Activated CD8-positive, alpha-beta memory T cell treated with anti-CD3 and anti-CD28 coated beads for 4 hours (primary cell): Measurements from ENCODE around the gene P2RY6.

Experiments used
- DNase-seq, 2 donors: peaks; one replicate each; pipeline ENCODE4 v3.0.0-alpha.2; 2020; ENCODE audit warnings: low read depth in 2 of 2

Gene P2RY6

DNA sequence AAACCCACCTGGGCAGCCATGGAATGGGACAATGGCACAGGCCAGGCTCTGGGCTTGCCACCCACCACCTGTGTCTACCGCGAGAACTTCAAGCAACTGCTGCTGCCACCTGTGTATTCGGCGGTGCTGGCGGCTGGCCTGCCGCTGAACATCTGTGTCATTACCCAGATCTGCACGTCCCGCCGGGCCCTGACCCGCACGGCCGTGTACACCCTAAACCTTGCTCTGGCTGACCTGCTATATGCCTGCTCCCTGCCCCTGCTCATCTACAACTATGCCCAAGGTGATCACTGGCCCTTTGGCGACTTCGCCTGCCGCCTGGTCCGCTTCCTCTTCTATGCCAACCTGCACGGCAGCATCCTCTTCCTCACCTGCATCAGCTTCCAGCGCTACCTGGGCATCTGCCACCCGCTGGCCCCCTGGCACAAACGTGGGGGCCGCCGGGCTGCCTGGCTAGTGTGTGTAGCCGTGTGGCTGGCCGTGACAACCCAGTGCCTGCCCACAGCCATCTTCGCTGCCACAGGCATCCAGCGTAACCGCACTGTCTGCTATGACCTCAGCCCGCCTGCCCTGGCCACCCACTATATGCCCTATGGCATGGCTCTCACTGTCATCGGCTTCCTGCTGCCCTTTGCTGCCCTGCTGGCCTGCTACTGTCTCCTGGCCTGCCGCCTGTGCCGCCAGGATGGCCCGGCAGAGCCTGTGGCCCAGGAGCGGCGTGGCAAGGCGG lies 24.5 kb downstream of the P2RY6 start:
- DNase-seq = no peak

DNA sequence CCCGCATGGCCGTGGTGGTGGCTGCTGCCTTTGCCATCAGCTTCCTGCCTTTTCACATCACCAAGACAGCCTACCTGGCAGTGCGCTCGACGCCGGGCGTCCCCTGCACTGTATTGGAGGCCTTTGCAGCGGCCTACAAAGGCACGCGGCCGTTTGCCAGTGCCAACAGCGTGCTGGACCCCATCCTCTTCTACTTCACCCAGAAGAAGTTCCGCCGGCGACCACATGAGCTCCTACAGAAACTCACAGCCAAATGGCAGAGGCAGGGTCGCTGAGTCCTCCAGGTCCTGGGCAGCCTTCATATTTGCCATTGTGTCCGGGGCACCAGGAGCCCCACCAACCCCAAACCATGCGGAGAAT lies 25.1 kb downstream of the P2RY6 start:
- DNase-seq = no peak

DNA sequence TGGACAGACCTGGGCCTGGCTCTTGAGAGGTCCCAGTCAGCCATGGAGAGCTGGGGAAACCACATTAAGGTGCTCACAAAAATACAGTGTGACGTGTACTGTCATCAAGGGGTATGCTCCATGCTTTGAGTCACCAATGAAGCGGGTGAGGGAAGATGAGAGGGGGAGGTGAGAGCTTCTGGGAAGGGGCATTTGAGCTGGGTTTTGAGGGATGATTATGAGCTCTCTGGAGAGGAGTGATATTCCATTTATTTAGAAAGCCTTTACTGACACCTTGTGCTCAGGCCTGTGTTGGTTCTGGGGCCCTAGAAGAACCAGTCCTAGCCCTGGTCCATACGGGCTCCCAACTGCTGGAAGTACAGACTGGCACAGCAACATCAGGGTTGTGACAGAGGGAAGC lies 25.6 kb downstream of the P2RY6 start:
- DNase-seq = no peak

DNA sequence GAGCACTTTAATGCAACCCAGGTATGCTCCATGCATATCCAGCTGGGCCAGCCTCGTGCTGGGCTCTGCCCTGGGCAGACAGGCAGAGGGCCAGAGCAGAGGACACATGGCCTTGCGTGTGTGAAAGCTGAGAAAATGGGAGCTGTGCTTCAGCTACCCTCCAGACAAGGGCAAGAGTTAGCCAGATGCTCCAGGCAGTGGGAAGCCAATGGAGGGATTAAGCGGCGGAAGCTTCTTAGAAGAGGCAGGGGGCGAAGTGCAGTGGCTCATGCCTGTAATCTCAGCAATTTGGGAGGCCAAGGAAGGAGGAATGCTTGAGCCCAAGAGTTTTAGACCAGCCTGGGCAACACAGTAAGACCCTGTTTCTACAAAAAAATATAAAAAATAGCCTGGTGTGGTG lies 26.1 kb downstream of the P2RY6 start:
- DNase-seq = no peak

DNA sequence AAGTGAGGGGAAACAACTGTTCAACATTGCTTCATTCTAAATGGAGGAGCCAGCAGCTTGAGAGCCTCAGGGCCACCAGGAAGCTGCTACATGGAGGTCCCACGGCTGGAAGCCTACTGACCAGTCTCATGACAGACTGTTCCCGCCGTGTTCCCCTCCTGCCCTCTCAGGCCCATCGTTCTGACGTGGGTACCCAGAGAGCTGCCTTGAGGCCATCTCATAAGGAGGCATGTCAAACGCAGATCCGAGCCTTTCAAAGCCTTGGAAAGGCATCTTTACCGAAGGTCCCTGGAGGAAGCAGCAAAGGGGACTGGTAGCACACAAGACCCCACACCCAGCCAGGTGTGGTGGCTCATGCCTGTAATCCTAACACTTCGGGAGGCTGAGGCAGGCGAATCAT lies 27.6 kb downstream of the P2RY6 start:
- DNase-seq = no peak

DNA sequence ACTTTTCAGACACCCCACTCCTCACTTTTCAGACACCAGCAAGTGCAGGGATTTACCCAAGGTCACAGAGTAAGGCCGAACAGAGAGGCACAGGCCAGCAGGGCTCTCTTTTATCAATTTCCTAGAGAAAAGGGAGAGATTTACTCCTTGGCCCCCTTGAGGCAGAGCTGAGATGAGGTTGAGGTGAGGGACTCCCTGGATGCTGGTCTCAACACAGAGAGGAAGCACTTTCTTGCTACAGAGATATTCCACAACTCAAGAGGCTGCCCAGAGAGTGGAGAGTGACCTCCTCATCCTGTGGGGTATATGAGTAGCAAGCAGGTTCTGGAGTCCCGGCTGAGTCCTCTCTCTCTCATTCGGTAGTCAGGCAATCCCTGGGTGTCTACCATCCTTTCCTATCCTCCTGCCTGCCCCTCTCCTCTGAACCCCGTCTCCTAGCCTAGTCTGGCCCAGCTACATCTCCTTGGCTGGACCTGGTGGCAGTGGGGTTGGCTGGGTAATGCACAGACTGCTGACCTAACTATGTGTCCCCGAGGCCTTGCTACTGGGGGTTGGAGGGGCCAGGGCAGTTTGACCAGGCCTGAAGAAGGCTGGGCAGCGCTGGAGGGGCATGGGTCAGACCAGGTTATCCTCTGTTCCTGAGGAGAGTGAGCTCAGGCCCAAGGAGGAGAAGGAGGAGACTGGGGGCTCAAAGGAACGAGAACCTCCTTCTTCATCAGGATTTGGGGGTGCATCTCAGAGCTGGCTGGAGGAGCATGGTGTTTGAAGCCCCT lies 34.1 kb downstream of the P2RY6 start:
- DNase-seq = no peak

DNA sequence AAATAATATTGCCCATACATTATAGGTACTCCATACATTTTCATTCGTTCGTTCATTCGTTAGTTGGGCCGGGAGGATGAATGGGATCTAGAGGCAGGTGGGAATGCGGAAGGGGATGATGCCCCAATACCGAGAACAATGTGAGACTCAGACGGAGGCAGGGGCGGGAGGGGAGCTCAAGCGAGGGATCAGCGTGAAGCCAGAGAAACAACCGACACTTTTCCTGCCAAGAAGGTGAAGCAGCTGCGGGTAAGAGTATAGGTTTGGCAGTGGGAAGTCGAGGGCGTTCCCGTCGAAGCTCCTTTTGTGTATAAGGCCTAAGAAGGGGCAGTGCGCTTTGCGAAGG lies 34.8 kb downstream of the P2RY6 start:
- DNase-seq = no peak

DNA sequence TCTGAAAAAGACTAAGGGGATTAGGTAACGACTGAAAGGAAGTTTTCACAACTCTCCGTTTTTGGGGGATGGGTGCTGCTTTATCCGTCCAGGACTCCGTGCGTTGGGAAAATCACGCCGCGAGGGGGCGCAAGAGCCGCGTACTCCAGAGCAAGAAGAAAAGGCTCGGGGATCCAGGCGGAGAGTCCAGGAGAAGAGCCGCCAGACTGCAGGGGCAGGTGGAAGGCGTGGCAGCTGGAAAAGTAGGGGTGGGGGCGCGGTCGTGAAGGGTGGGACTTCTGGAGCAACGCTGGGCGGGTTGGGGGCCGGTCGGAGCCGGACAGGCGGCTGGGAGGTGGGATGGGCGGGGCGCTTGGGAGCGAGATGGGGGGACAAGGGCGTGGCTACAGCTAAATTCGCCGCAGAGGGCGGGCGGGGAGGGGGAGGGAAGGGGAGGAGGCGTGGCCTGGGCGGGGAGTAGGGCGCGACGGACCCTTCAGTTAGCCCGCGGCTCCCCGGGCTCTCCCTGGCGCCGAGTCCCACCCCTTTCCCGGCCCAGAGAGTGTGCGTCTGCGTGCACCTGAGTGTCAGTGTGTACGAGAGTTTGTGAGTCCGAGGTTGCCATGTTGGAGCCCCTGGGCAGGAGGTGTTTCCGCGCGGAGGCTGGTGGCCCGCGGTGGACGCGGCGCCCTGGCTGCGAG lies 35.3 kb downstream of the P2RY6 start:
- DNase-seq = peak; percentile 78 to 80

DNA sequence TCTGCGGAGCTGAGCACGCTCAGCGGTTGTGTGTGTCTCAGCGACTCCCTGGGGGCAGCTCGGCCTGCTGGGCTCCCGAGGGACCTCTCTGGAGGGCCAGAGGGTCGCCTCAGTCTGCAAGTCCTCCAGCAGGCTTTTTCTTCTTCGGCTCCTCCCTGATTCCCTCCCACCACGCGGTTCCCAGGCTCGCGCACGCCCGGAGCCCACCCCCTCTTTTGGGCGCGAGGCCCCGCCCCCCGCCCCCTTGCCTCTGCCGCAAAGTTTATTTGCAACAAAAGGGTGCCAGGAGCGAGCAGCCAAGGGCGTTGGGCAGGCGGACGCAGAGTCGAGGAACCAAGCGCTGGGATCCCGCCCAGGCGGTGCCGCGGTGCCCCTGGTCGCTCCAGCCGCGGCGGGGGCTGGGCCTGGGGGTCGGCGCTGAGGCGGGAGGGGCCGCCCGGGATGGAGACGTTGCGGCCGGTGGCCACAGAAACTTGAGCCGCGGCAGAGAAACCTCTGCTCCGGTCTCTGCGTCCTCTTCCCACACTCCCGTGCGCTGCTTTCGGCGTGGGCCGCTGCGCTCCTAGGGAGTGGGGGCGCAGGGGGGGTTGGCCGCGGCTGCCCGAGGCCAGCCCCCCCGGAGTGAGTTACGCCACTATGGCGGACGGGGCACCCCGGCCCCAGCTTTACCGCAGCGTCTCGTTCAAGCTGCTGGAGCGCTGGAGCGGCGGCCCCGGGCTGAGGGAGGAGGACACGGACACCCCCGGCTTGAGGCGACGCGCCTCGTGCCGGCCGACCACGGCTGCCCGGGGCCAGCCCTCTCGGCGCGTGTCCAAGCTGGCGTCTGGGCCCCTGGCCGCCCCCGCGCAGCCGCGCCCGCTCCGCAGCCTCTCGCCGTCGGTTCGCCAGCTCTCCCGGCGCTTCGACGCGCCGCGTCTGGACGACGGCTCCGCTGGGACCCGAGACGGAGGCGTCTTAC lies 36.1 kb downstream of the P2RY6 start, which contains the start of gene ARHGEF17:
Gene ARHGEF17, plus strand, starts transcription at position 274 of the 958 bp plus-strand sequence. Its CDS starts 363 bp downstream, at position 637.
- peak; percentile 13 to 29 for DNase-seq

DNA sequence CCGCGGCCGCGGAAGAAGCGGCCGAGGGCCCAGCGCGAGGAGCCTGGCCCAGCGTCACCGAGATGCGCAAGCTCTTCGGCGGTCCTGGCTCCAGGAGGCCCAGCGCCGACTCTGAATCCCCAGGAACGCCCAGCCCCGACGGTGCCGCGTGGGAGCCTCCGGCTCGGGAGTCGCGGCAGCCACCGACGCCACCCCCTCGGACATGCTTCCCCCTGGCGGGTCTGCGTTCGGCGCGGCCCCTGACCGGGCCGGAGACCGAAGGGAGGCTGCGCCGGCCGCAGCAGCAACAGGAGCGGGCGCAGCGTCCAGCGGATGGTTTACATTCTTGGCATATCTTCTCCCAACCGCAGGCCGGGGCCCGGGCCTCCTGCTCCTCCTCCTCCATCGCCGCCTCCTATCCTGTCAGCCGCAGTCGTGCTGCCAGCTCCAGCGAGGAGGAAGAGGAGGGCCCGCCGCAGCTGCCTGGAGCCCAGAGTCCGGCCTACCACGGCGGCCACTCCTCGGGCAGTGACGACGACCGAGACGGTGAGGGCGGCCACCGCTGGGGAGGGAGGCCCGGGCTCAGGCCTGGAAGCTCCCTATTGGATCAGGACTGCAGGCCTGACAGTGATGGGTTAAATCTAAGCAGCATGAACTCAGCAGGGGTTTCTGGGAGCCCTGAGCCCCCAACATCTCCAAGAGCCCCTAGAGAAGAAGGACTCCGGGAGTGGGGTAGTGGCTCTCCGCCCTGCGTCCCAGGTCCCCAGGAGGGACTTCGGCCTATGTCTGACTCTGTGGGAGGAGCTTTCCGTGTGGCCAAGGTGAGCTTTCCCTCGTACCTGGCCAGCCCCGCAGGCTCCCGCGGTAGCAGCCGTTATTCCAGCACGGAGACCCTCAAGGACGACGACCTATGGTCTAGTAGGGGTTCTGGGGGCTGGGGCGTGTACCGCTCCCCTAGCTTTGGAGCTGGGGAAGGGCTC lies 37.1 kb downstream of the P2RY6 start:
- DNase-seq = no peak

DNA sequence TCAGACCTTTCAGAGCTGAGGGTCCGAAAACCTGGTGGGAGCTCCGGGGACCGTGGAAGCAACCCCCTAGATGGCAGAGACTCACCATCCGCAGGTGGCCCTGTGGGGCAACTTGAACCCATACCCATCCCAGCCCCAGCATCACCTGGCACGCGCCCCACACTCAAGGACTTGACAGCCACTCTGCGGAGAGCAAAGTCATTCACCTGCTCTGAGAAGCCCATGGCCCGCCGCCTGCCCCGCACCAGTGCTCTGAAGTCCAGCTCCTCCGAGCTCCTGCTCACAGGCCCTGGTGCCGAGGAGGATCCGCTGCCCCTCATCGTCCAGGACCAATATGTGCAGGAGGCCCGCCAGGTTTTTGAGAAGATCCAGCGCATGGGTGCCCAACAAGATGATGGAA lies 37.9 kb downstream of the P2RY6 start:
- DNase-seq = no peak

DNA sequence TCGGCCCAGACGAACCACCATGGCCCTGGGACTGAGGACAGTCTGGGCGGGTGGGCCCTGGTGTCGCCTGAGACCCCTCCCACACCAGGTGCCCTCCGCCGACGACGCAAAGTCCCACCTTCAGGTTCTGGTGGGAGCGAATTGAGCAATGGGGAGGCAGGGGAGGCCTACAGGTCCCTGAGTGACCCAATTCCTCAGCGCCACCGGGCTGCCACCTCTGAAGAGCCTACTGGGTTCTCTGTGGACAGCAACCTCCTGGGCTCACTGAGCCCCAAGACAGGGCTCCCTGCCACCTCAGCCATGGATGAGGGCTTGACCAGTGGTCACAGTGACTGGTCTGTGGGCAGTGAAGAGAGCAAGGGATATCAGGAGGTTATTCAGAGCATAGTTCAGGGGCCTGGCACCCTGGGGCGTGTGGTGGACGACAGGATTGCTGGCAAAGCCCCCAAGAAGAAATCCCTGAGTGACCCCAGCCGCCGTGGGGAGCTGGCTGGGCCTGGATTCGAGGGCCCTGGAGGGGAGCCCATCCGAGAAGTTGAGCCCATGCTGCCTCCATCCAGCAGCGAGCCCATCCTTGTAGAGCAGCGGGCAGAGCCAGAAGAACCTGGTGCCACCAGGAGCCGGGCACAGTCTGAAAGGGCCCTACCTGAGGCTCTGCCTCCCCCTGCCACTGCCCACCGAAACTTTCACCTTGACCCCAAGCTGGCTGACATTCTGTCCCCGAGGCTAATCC lies 38.7 kb downstream of the P2RY6 start:
- no peak for DNase-seq

DNA sequence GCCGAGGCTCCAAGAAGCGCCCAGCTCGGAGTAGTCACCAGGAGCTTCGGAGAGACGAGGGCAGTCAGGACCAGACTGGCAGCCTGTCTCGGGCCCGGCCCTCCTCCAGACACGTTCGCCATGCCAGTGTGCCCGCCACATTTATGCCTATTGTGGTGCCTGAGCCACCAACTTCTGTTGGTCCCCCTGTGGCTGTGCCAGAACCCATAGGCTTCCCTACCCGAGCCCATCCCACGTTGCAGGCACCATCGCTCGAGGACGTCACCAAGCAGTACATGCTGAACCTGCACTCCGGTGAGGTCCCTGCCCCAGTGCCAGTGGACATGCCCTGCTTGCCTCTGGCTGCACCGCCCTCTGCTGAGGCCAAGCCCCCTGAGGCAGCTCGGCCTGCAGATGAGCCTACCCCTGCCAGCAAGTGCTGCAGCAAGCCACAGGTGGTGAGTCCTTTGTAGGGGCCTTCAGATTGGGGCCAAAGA lies 39.3 kb downstream of the P2RY6 start:
- DNase-seq = no peak

DNA sequence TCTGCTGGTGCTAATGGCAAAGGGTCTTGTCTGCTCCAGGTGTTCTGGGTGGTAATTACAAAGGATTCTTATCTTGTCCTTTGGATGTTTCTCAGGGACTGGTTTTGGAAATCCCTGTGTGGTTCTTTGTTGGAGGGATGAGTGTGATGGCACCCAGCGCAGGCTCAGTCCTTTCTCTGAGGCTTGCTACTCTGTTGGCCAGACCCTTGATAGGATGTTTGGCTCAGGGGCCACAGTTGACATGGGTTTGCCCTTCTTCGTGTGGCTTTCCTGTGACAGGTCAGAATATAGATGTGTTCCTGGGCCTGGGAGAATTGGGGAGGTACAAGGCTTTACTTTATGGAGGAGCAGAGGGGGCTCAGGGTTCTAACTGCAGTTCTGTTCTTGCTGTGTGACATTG lies 39.9 kb downstream of the P2RY6 start:
- DNase-seq = no peak

DNA sequence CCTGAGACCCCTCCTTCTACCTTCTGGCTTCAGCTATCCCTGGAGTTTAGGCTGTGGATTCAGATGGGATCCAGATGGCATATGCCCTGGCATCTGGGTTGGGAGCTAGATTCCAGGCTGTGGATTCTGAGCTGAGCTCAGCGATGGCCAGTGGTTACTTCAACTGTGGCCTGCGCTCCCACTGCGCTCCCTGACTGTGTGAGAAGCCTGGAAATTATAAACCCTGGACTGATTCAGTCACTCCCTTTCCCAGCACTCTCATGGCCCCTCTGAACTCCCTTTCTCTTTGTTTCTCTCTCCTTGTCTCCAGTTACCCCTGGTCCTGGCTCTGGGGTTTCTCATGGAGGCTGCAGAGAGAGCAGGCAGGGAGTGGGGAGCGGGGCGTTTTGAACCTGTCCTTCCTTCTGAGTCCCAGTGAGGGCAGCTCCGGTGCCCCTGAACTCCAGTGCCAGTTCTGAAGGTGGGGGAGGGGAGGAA lies 40.8 kb downstream of the P2RY6 start:
- no peak for DNase-seq

DNA sequence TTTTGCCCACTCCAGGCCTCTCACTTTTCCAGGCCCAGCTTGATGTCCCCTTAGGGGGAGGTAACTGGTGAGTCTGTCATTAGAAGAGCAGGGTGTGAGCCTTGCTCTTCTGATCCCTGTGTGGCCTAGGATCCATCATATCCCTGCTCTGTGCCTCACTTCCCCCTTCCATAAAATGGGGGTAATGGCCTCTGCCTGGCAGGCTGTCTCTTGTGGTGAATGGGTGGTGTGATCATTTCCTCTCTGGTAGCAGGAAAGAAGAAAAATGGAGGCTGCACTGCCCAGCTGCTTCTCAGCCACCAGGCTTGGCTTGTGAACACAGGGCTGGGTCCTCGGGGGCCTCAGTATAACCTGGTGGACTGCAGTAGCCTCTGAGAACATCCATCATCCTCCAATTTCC lies 41.5 kb downstream of the P2RY6 start:
- DNase-seq = no peak

DNA sequence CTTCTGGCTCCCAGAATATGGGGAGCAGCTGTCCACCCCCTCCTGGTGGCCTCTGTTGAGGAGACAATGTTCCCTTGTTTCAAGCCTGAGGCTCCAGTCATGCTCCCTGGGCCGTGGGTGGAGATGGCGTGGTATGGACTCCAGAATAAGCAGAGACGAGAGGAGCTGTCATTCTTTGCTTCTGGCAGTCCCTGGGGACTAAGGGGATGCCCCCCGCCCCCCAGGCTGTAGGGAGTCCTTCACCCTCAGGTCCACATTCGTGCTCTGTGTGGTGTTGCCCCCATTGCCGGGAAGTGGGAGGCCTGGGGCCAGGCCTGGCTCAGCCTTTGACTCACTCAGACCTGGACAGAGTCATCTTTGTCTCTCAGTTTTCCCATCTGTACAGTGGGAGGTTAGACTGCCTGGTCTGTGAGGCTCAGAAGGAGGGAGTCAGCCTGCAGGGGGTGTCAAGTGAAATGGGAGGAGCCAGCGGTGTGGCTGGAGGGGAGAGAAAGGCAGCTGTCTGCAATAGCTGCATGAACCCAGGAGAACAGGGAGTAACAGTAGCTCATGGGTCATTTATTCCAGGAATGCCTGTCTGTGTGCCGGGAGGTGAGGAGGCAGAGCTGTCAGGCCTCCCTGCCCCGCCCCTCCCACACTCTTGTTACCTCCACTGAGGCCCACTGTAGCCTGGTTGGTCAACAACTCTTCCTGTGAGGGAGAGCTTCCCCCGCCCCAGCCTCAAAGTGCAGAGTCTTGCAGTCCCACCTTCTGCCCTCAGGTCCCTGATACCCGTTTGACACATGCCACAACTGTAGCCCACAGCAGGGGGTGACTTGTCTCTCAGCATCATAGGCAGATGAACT lies 42.2 kb downstream of the P2RY6 start:
- DNase-seq = no peak

DNA sequence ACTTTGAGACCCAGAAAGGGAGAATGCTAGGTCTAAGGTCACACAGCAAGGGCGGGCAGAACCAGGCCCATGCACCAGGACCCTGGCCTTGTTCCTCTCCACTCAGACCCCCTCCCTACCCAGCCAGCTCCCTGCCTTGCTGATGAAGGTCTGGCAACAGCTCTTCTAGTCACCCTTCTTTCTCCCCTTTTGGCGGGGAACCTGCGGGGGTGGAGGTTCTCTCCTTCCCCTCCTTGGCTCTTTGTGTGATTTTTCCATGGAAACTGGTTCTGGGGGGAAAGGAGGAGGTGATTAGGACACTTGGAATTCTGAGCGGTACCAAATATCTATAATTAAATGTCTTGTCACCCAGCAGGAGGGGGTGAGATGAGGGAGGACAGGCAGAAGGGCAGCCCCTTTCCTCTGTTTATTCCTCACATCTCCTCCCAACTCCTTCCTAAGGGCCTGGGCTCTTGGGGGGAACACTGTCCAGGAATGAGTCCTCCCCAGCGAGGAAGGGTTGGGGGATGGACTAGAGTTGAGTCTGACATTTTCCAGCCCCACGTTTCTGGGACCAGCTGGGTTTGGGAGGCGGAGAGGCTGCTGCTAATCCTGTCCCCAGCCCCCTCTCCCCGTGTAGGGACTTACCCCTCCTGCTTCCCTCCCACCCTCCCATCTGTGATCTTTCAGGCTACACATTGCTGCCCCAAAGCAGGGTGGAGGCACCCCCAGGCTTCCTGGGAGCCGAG lies 43.3 kb downstream of the P2RY6 start:
- DNase-seq = no peak
